HepG2 (cell line): ENCODE measurements around the gene MLYCD. TPM values are rescaled to one million over a fixed set of nuclear protein-coding genes. Genes with fewer than 3 reads are reported as not detected.

Source experiments
- AHR ChIP-seq: IDR thresholded peaks from 2 replicates; pipeline ENCODE4 v1.6.1; 2018; ENCODE audit warnings: missing genetic modification reagents, missing compliant biosample characterization
- BRCA1 ChIP-seq: sonication (generic); formaldehyde crosslinking; IDR thresholded peaks from 2 replicates; pipeline ENCODE4 v1.4.0; 2020; ENCODE audit warnings: missing genetic modification reagents
- BRD4 ChIP-seq: sonication (generic); formaldehyde crosslinking; IDR thresholded peaks from 2 replicates; pipeline ENCODE4 v1.4.0; 2020; ENCODE audit warnings: missing genetic modification reagents
- CSRNP1 ChIP-seq: sonication (generic); formaldehyde crosslinking; IDR thresholded peaks from 2 replicates; pipeline ENCODE4 v1.8.1; 2023; ENCODE audit warnings: mild to moderate bottlenecking, missing genetic modification reagents
- EEA1 ChIP-seq: sonication (generic); formaldehyde crosslinking; IDR thresholded peaks from 2 replicates; pipeline ENCODE4 v1.5.1; 2020; ENCODE audit warnings: mild to moderate bottlenecking, missing genetic modification reagents, borderline replicate concordance
- ESRRA ChIP-seq: sonication (generic); formaldehyde crosslinking; IDR thresholded peaks from 2 replicates; pipeline ENCODE4 v1.5.1; 2020; ENCODE audit warnings: mild to moderate bottlenecking, low read depth, missing genetic modification reagents
- HIVEP1 ChIP-seq: sonication (generic); formaldehyde crosslinking; IDR thresholded peaks from 2 replicates; pipeline ENCODE4 v1.4.0; 2020; ENCODE audit warnings: mild to moderate bottlenecking, missing genetic modification reagents
- HNRNPK ChIP-seq: fragments of 200-400 bp; formaldehyde crosslinking; IDR thresholded peaks from 2 replicates; pipeline ENCODE4 v1.6.1; 2018; ENCODE audit warnings: low read length, low read depth, moderate library complexity, mild to moderate bottlenecking; ENCODE audit not compliant: poor library complexity, severe bottlenecking
- KDM4B ChIP-seq: sonication (generic); formaldehyde crosslinking; IDR thresholded peaks from 2 replicates; pipeline ENCODE4 v1.4.0; 2020; ENCODE audit warnings: missing genetic modification reagents
- MTF1 ChIP-seq: sonication (generic); formaldehyde crosslinking; IDR thresholded peaks from 2 replicates; pipeline ENCODE4 v1.5.0; 2020; ENCODE audit warnings: missing genetic modification reagents
- MTF2 ChIP-seq: sonication (generic); formaldehyde crosslinking; IDR thresholded peaks from 2 replicates; pipeline ENCODE4 v1.5.0; 2020; ENCODE audit warnings: missing genetic modification reagents, borderline replicate concordance
- MYNN ChIP-seq: sonication (generic); formaldehyde crosslinking; IDR thresholded peaks from 2 replicates; pipeline ENCODE4 v1.4.0; 2020; ENCODE audit warnings: mild to moderate bottlenecking, low read depth, missing genetic modification reagents
- PATZ1 ChIP-seq: sonication (generic); formaldehyde crosslinking; IDR thresholded peaks from 2 replicates; pipeline ENCODE4 v1.4.0; 2020; ENCODE audit warnings: missing genetic modification reagents
- PHF20 ChIP-seq: sonication (generic); formaldehyde crosslinking; IDR thresholded peaks from 2 replicates; pipeline ENCODE4 v1.5.0; 2020; ENCODE audit warnings: mild to moderate bottlenecking, missing genetic modification reagents
- PTBP1 ChIP-seq: fragments of 200-400 bp; formaldehyde crosslinking; IDR thresholded peaks from 2 replicates; pipeline ENCODE4 v1.6.1; 2018; ENCODE audit warnings: low read length, low read depth; ENCODE audit not compliant: poor library complexity, severe bottlenecking
- RFX1 ChIP-seq: fragments of 450-650 bp; IDR thresholded peaks from 2 replicates; pipeline ENCODE4 v1.6.1; 2017
- SIX4 ChIP-seq: sonication (generic); formaldehyde crosslinking; IDR thresholded peaks from 2 replicates; pipeline ENCODE4 v1.4.0; 2020; ENCODE audit warnings: missing genetic modification reagents
- SOX5 ChIP-seq: IDR thresholded peaks from 2 replicates; pipeline ENCODE4 v1.6.1; 2016; ENCODE audit warnings: borderline replicate concordance
- TAF15 ChIP-seq: fragments of 200-400 bp; formaldehyde crosslinking; IDR thresholded peaks from one replicate; pipeline ENCODE4 v1.6.1; 2018; ENCODE audit warnings: mild to moderate bottlenecking, low read depth, low read length; ENCODE audit not compliant: poor library complexity, severe bottlenecking
- TBL1XR1 ChIP-seq: fragments of 150-350 bp; IDR thresholded peaks from 2 replicates; pipeline ENCODE4 v1.6.1; 2014; ENCODE audit warnings: borderline replicate concordance, low read length; ENCODE audit not compliant: partially characterized antibody
- WIZ ChIP-seq: sonication (generic); formaldehyde crosslinking; IDR thresholded peaks from 2 replicates; pipeline ENCODE4 v1.5.1; 2020; ENCODE audit warnings: mild to moderate bottlenecking, missing genetic modification reagents
- ZFP36 ChIP-seq: fragments of 150-350 bp; IDR thresholded peaks from 2 replicates; pipeline ENCODE4 v1.6.1; 2018; ENCODE audit warnings: borderline replicate concordance, low read length, low read depth; ENCODE audit not compliant: partially characterized antibody
- ZMYM3 ChIP-seq: sonication (generic); formaldehyde crosslinking; IDR thresholded peaks from 2 replicates; pipeline ENCODE4 v1.5.1; 2020; ENCODE audit warnings: mild to moderate bottlenecking, missing genetic modification reagents
- ZNF235 ChIP-seq: sonication (generic); formaldehyde crosslinking; IDR thresholded peaks from 2 replicates; pipeline ENCODE4 v1.8.1; 2023; ENCODE audit warnings: mild to moderate bottlenecking, missing genetic modification reagents, borderline replicate concordance
- ZNF296 ChIP-seq: sonication (generic); formaldehyde crosslinking; conservative IDR thresholded peaks from 2 replicates; pipeline ENCODE4 v1.5.0; 2020; ENCODE audit warnings: mild to moderate bottlenecking, missing genetic modification reagents
- ZNF354B ChIP-seq: sonication (generic); formaldehyde crosslinking; IDR thresholded peaks from 2 replicates; pipeline ENCODE4 v1.8.0; 2022; ENCODE audit warnings: mild to moderate bottlenecking, missing genetic modification reagents
- ZNF451 ChIP-seq: sonication (generic); formaldehyde crosslinking; IDR thresholded peaks from 2 replicates; pipeline ENCODE4 v1.5.0; 2020; ENCODE audit warnings: mild to moderate bottlenecking, missing genetic modification reagents
- ZNF563 ChIP-seq: sonication (generic); formaldehyde crosslinking; IDR thresholded peaks from 2 replicates; pipeline ENCODE4 v1.8.0; 2022; ENCODE audit warnings: mild to moderate bottlenecking, moderate library complexity, missing genetic modification reagents
- ZSCAN22 ChIP-seq: sonication (generic); formaldehyde crosslinking; IDR thresholded peaks from 2 replicates; pipeline ENCODE4 v1.4.0; 2020; ENCODE audit warnings: mild to moderate bottlenecking, missing genetic modification reagents
- polyA plus RNA-seq, 8 experiments: library from polyadenylated mRNA; depleted of rRNA in 3 of 8; stranded (reverse) in 7 of 8; unstranded in 1 of 8; fragments of >200 nt; fragmentation: Illumina TruSeq in 4 of 8; extraction: Trizol in 4 of 8; gene quantifications; 2 replicates each; pipeline versions ENCODE4 v1.2.1 to v1.2.3, GENCODE V29; 2011 to 2016; ENCODE audit warnings: low read depth in 4 of 8, missing spikeins in 1 of 8, mixed read lengths in 1 of 8; ENCODE audit not compliant: insufficient read depth in 1 of 8
- total RNA-seq, 5 experiments: library from RNA; depleted of rRNA; stranded (reverse); fragments of >200 nt; fragmentation: Illumina TruSeq; extraction: Trizol; gene quantifications; 2 replicates each; pipeline ENCODE4 v1.2.3, GENCODE V29; 2016; ENCODE audit warnings: low read depth in 1 of 5

The MLYCD gene
- total and polyA plus RNA-seq, 2 of the 13 experiments (the other 11 are each of a cell fraction or from before 2014, with no cell fraction given) = 1.8 to 4.0 TPM

- peak; percentile 24; the same call in 1 of the 2 replicates for TF ChIP-seq AHR (CRISPR knock-in tag)
- TF ChIP-seq RFX1 = no peak
- no peak for TF ChIP-seq ZNF354B (CRISPR knock-in tag)
- no peak for TF ChIP-seq BRCA1 (CRISPR knock-in tag)
- peak; percentile 93 for TF ChIP-seq ESRRA (CRISPR knock-in tag)
- TF ChIP-seq MTF1 (CRISPR knock-in tag) = no peak
- TF ChIP-seq TAF15 = no peak
- peak; percentile 99 for TF ChIP-seq SOX5 (CRISPR knock-in tag)
- no peak for TF ChIP-seq ZFP36
- 0 out of 2 replicates have a peak, but pooled peaks have one; percentile 24 for TF ChIP-seq MYNN (CRISPR knock-in tag)
- TF ChIP-seq SIX4 (CRISPR knock-in tag) = peak; percentile 94
- peak; percentile 94 for TF ChIP-seq KDM4B (CRISPR knock-in tag)
- TF ChIP-seq ZMYM3 (CRISPR knock-in tag) = peak; percentile 94
- no peak for TF ChIP-seq MTF2 (CRISPR knock-in tag)
- peak; percentile 37; the same call in 1 of the 2 replicates for TF ChIP-seq WIZ
- TF ChIP-seq ZNF235 (CRISPR knock-in tag) = no peak
- TF ChIP-seq PTBP1 = no peak
- TF ChIP-seq ZNF296 (CRISPR knock-in tag) = peak; percentile 60; the same call in 1 of the 2 replicates
- no peak for TF ChIP-seq HNRNPK
- no peak for TF ChIP-seq BRD4 (CRISPR knock-in tag)
- peak; percentile 96 for TF ChIP-seq HIVEP1 (CRISPR knock-in tag)
- TF ChIP-seq CSRNP1 (CRISPR knock-in tag) = peak; percentile 91
- peak; percentile 100 for TF ChIP-seq TBL1XR1
- no peak for TF ChIP-seq PHF20 (CRISPR knock-in tag)
- peak; percentile 95 for TF ChIP-seq PATZ1 (CRISPR knock-in tag)
- no peak for TF ChIP-seq ZSCAN22
- no peak for TF ChIP-seq EEA1 (CRISPR knock-in tag)
- TF ChIP-seq ZNF563 = no peak
- no peak for TF ChIP-seq ZNF451 (CRISPR knock-in tag)
Measured at GRCh38 chr16:83942815-83943515, 44.0 kb downstream of the MLYCD start (continued).
